DMS79 treated with DMSO at 0.1 percent for 48 hours (cell line): ENCODE data around the gene REPIN1.

Source experiments
- DNase-seq: peaks from one replicate; lab custom pipeline; 2025; lab: John Stamatoyannopoulos, UW

Gene REPIN1

DNA sequence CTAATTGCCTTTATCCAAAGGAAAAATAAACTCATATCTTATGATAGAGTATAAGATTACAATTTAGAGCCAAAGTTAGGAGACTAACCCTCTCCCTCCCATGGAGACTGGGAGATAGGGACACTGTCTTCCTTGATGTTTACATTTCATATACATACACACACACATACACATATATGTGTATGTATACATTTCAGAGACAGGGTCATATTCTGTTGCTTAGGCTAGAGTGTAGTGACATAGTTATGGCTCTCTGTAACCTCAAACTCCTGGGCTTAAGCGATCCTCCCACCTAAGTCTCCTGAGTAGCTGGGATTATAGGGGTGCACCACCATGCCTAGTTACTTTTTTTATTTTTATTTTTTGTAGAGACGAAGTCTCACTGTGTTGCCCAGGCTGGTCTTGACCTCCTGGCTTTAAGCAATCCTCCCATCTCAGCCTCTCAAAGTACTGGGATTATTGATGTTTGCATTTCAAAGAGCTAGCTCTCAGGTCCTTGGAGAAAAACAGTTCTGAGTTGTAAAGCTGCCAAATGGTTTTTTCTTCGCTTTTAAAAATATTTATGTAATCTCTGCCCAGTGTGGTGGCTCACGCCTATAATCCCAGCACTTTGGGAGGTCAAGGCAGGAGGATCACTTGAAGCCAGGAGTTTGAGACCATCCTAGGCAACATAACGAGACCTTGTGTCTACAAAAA is 8.1 kb upstream of the REPIN1 start:
- no peak for DNase-seq

DNA sequence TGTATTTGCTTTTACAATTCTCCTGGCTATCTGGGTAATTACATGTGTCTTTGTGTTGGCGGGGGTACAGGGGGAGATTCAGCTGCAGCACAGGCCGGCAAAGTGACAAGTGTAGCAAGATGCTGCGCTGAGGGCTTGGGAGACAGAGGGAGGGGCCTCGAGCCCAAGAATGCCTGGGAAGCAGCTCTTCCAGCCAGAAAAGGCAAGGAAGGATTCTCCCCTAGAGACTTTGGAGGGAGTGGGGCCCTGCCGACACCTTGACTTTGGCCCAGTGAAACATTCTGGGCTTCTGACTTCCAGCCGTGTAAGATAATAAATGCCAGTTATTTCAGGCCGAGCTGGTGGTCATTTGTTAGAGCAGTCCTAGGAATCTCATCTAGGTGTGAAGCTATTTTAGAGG is 7.2 kb upstream of the REPIN1 start:
- DNase-seq, result no peak

DNA sequence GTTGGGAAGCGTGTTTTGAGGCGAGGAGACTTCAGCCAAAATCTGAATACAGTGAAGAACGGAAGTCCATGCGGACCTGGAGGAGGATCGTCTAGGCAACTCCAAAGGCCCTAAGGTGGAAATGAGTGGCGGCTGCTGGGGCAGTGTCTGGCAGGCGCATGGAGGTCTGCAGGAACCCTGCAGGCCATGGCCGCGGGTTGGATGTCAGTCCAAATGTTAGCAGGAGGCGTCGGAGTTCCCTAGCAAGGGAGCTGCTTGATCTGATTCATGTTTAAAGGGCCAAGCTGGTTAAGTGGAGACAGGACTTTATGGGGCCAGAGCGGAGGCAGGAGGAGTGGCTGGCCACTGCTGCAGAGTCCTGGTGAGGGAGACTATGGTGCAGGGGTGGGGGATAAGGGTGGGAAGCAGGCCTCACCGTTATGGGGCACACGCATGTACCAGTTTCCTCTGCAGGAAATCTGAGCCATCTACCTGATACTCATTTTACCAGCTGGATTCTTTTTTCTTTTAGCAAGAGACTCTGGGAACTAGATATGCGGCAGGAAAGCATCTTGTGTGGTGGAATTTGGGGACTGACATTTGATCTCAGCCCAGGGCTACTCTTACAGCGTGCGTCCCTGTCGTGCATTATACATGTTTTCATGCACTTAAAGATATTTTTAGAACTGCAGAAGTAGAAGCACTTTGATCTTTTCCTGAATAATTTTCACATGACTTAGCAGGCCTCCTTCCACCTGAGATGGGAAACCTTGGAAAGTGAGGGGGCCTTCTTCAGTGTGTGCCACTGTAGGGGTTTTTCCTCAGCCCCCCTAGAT is 6.6 kb upstream of the REPIN1 start:
- DNase-seq, result no peak

DNA sequence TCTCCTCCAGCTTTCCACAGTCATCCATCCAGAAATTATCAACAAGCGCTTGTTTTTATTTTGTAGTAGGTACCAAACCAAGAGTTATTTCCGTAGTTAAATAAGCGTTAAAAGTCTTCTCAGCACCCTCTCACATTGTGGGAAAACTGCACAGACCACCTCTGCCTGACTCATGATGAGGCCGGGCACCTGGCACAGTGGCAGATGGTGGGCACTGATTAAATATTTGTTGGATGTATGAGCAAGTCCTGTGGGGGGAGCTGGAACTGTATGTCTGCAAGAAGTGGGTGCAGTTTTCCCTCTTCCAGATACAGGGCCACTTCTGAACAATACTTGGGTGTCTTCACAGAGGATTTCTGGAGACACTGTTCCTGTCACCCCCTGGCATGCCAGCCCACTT is 5.3 kb upstream of the REPIN1 start:
- DNase-seq, result no peak

DNA sequence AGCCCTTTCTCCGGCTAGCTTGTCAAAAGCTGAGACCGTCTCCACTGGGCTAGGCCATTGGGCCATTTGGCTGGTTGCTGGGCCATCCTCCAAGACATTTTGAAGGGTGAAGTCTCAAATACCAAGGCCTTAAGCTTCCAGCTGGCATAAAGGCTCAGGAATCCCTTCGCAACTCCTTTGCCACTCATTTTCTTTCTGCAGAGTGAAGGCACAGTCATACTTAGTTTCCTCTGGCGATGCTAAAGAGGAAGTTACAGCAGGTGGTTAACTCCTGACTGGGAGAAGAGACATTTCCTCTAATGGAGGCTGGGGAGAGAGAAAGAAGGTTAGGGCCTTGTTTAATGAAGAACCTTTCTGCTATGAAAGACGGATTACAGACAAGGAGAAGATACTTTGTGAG is 4.8 kb upstream of the REPIN1 start:
- no peak for DNase-seq

DNA sequence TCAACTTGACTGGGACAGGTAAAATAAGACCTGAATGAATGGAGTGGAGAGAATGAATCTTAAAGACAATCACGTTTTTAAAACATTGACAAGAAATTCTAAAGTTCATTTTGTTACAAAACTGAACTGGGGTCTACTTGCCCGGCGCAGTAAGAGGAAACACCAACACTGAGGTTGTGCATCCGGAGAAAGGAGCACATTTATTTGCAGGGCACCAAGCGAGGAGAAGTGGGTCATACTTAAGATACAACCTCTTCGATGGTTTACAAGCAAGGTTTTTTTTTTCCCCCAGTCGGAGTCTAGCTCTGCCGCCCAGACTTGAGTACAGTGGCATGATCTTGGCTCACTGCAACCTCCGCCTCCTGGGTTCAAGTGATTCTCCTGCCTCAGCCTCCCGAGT is 3.4 kb upstream of the REPIN1 start:
- DNase-seq, result no peak

DNA sequence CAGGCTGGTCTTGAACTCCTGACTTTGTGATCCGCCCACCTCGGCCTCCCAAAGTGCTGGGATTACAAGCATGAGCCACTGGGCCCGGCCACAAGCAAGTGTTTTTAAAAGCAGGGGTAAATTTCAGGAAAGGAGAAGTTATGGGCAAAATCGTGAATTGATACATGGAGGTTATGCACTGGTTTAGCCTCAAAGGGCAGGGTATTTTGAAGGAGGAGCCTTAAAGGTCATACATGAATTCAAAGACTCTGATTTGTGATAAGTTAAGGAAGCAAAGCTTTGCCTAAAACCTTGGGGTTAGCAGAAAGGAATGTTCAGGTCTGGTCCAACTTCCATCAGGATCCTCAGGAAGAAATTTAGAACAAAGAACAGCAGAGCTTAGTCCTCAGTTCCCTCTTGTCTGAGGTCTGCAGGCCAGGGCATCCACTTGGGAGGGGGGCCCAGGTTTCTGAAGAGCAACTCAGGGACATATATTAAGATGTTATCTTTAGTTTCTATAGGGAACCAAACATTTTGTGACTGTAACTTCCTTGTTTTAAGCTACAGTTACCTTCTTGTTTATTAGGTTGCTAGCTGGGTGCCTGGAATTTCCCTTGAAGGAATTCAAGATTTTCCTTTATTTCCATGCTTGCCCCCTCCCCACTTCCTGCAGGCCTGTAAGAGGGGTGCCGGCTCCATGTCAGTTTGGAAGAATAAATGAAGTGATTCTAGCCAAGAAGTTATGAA is 2.8 kb upstream of the REPIN1 start:
- DNase-seq, result no peak

DNA sequence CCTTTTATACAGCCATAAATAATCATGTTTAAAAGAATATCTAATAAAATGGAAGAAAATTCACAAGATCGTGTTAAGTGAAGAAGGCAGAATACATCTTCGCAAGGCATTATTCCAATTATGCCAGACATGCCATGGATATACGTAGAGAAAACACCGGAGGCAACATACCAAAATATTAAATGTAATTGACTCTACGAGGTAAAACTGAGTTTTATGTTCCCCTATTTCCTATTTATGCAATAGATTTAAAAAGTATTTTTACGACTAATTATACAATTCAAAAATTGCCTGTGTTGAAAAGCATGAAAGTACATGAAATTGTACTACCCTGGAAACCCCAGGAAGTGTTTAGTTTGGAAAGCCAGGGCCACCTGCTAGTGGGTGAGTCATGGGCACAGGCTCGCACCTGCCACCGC is 936 bp upstream of the REPIN1 start:
- DNase-seq, result peak; percentile 80

DNA sequence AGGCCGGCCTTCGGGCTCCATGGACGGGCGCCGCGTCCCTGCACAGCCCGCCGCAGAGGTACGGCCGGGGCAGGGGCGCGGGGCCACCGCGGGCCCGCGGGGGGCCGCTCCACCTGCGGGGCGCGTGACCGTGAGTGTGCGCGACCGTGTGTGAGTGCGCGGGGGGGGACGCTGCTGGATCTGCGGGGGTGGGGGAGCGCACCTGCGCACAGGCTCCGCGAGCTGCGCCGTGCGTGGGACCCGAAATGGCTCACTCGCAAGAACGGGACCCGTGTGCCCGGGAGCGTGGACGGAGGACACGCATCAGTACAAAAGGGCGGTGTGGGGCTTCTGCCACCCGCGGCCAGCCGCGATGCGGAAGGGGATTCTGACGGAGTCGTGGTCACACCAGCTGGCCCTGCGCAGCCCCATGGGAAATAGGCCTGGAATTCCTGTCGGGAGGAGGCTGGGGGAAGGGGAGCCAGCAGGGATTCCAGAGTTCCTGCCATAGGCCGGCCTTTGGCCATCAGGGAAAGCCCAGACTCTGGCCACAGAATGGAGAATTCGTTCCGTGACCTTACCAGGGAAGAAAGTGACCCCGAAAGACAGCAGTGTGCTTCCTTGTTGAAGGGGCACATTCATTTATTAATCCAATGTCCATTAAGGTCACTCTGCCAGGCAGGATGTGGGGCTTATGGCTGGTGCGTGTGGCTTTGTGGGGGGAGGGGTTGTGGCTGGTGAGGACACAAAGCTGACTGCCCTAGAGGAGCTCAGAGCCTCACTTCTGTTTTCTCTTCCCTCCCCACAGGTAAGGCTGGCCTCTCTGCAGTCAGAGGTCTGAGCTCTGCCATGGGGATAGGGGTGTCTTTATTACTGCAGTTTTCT is 494 bp downstream of the REPIN1 start:
- peak; percentile 46 for DNase-seq

DNA sequence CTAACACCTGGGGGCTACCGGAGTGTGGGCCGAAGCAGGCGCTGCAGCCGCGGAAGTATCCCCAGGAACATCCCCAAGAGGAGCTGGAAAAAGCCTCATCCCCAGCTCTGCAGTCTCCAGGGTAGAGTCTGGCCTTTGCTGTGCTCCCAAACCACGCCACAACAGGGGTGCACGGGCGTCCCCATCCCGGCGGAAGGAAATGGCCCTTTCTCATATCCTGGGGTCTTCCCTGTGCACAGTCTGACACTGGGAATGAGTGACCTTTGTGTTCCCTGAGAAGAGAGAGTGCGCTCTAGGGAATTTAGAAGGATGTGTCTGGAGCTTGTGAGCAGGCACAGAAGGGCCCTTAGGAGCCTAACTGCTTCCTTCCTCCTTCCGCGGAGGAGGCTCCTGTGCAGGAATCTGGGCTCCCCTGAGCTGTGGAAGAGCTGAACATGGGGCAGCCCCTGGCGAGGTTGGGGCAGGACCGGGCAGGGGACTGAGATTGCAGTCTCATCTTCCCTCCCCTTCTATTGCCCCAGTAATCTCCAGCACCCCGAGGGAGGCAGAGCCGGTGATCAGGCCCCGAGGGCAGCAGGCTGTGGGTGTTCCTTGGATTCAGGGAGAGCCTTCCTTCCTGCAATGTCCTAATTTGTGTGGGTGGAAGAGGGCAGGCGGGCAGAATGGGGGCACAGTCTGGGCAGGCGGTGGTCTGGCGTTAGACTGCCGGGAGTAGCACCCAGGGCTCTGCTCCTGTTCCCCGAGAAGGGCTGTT is 1.3 kb downstream of the REPIN1 start:
- DNase-seq, result no peak

DNA sequence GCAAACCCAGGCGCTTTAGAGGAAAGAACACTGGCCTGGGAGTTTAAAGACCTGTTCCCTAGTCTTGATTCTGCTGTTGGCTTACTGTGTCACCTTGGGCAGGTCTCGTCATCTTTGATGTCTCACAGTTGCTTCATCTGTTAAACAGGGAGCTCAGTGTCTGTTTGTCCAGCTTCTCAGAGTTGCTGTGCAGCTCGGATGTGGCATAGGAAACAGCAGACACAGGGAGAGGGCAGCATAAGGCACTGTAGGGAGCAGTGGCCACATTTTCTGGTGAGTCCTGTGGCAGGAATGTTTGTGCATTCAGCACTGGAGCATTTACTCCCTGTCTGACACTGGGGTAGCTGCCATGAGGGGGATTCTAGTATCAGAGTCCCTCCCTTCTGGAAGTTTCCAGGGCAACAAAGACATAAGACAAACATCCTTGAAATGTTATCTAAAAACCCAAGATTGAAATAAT is 2.0 kb downstream of the REPIN1 start:
- DNase-seq, result no peak

DNA sequence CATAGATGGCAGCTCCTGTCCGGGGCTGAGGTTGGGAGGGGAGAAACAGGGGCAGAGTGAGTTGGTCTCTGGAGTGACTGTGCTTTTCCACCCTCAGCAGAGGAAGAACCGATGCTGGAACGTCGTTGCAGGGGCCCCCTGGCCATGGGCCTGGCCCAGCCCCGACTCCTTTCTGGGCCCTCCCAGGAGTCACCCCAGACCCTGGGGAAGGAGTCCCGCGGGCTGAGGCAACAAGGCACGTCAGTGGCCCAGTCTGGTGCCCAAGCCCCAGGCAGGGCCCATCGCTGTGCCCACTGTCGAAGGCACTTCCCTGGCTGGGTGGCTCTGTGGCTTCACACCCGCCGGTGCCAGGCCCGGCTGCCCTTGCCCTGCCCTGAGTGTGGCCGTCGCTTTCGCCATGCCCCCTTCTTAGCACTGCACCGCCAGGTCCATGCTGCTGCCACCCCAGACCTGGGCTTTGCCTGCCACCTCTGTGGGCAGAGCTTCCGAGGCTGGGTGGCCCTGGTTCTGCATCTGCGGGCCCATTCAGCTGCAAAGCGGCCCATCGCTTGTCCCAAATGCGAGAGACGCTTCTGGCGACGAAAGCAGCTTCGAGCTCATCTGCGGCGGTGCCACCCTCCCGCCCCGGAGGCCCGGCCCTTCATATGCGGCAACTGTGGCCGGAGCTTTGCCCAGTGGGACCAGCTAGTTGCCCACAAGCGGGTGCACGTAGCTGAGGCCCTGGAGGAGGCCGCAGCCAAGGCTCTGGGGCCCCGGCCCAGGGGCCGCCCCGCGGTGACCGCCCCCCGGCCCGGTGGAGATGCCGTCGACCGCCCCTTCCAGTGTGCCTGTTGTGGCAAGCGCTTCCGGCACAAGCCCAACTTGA is 2.7 kb downstream of the REPIN1 start:
- no peak for DNase-seq

DNA sequence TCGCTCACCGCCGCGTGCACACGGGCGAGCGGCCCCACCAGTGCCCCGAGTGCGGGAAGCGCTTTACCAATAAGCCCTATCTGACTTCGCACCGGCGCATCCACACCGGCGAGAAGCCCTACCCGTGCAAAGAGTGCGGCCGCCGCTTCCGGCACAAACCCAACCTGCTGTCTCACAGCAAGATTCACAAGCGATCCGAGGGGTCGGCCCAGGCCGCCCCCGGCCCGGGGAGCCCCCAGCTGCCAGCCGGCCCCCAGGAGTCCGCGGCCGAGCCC is 3.3 kb downstream of the REPIN1 start:
- no peak for DNase-seq

DNA sequence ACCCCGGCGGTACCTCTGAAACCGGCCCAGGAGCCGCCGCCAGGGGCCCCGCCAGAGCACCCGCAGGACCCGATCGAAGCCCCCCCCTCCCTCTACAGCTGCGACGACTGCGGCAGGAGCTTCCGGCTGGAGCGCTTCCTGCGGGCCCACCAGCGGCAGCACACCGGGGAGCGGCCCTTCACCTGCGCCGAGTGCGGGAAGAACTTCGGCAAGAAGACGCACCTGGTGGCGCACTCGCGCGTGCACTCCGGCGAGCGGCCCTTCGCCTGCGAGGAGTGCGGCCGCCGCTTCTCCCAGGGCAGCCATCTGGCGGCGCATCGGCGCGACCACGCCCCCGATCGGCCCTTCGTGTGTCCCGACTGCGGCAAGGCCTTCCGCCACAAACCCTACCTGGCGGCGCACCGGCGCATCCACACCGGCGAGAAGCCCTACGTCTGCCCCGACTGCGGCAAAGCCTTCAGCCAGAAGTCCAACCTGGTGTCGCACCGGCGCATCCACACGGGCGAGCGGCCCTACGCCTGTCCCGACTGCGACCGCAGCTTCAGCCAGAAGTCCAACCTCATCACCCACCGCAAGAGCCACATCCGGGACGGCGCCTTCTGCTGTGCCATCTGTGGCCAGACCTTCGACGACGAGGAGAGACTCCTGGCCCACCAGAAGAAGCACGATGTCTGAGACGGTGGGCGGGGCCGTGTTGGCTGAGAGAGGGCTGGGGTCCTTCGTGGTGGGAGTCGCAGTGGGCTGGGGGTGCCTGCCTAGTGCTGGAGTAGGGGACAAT is 3.8 kb downstream of the REPIN1 start:
- DNase-seq, result no peak

DNA sequence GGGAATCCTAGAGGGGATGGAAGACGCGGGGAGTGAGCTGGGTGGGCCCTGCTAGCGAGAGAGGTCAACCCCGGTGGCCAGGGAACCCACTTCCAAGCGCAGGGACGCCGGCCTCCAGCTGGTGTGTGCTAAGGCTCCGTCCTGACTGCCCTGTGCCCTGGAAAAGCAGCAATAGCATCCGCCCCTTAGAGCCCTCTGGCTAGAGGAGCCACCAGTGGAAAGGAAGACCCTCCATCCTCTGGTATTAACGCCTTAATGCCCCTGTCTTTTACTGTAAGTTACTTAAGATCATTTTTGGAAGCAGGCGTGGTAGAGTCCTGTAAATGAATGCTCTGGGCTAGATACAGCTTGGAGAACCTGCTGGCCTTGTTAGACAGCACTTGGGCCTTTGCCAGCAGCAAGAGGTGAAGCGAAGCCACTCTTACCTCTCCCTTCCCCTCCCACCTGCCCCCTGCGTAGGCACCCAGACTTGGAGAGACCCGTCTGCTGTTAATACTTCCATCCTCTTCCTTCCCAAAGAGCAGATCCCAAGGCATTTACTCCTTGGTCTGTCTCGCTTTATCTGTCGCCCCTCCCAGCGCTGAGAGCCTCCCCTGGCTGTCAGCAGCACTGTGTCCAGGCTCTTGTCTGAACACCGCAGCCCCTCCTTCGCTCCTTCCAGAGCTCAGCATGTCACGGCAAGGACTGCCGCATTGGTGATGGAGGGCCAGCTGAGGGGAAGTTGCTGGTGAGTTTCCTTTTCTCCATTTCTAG is 4.6 kb downstream of the REPIN1 start:
- peak; percentile 92 for DNase-seq

DNA sequence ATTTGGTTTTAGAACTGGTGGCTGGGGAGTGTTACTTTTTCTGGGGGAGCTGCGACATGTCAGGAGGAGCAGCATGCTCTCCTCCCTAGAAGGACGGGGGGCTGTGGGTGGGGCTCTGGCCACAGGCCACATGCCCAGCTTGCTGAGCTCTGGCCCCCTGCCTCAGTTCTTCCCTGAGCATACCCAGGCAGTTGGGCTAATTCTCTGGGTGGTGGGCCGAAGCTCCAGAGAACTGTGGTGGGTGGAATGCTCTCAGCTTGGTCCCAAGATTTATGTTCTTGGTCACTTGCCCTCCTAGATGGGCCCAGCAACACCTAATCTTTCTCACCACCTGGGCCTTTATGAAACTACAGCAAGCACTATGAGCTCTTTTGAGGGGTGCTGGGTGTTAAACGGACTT is 5.4 kb downstream of the REPIN1 start:
- no peak for DNase-seq

DNA sequence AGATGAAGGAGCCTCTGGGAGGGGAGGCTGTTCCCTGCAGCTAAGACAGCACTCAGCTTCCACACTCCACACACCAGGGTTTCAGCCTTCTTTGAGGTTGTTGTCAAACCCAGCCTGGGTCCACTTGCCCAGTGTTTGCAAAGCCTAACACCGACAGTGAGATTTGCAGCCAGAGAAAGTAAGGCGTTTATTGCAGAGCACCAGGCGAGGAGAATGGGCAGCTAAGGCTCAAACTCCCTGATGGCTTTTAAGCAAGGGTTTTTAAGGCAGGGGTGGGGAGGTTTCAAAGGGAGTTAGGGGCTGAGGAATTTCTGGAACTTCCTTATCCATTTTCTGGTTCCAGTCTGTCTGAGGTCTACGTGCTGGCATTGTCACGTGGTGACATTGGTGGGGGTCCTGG is 5.8 kb downstream of the REPIN1 start:
- DNase-seq, result no peak

DNA sequence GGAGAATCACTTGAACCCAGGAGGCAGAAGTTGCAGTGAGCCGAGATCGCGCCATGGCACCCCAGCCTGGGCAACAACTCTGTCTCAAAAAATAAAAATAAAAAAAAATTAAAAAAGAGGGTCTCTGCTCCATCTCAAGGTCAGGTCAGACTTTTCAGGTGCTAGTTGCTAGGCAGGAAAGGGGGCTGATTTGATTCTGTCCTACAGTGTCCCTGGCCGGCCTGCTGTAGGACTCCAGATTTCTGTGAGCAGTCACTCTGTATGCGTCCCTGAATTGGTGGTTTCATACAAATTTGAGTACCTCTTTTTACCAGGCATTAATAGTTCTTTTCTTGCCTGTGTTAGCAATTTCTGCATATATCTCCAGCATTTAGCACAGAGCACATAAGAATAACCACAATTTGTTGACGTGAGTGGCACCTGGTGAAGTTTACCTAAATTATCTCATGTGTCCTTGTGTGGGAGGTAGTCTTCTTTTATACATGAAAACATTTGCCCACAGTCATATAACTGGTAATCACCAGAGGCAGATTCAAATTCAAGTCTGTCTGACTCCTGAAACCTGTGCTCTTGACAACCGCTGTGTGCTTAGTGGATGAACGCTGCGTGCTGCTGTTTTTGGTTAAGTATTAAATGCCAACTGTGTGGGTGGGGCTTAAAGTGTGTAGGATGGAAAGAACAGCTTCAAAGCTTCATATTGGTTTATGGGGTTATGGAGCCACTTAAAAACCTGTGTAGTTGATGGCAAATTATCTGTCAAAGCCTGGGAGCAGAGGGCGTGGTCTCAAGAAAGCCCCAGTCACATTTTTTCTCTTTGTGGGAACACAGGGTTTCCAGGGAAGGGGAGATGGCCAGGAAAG is 7.3 kb downstream of the REPIN1 start:
- DNase-seq, result no peak
